Spleen (tissue), 11 donors: Measurements from ENCODE around the gene KRTAP5-11. TPM values are rescaled to one million over a fixed set of nuclear protein-coding genes. Genes with fewer than 3 reads are reported as not detected.
"Not testable (repeated sequence)": the region's sequence is repeated elsewhere in the genome, so short reads cannot be mapped to it uniquely, and the experiment has no call there.

Experiments
- DNase-seq: peaks from one replicate; pipeline ENCODE4 v3.0.0-alpha.2; 2020
- H3K27ac ChIP-seq, 8 donors: fragments of 200-600 bp; sonication (generic) in 7 of 8; 1 replicate in 4 of 8; 2 replicates in 4 of 8; pipeline versions ENCODE4 v1.5.0 to v1.8.0; 2016 to 2021; ENCODE audit warnings: inconsistent platforms in 4 of 8, mild to moderate bottlenecking in 4 of 8, moderate library complexity in 1 of 8
- H3K27me3 ChIP-seq, 7 donors: fragments of 200-600 bp; sonication (generic) in 6 of 7; replicated peaks in 1 of 7; 1 replicate in 4 of 7; 2 replicates in 3 of 7; pipeline versions ENCODE4 v1.5.0 to v1.8.0; 2016 to 2021; ENCODE audit warnings: inconsistent platforms in 3 of 7, mild to moderate bottlenecking in 1 of 7
- H3K36me3 ChIP-seq, 6 donors: fragments of 200-600 bp; sonication (generic) in 5 of 6; 1 replicate in 4 of 6; 2 replicates in 2 of 6; pipeline versions ENCODE4 v1.5.0 to v1.8.0; 2016 to 2021; ENCODE audit warnings: inconsistent platforms in 2 of 6
- H3K4me1 ChIP-seq, 6 donors: fragments of 200-600 bp; sonication (generic) in 5 of 6; 1 replicate in 3 of 6; 2 replicates in 3 of 6; pipeline versions ENCODE4 v1.5.0 to v1.8.0; 2016 to 2021; ENCODE audit warnings: inconsistent platforms in 3 of 6
- H3K4me3 ChIP-seq, 8 donors: fragments of 200-600 bp; sonication (generic) in 7 of 8; 1 replicate in 4 of 8; 2 replicates in 4 of 8; pipeline versions ENCODE4 v1.5.0 to v1.8.0; 2016 to 2021; ENCODE audit warnings: inconsistent platforms in 4 of 8, mild to moderate bottlenecking in 4 of 8, moderate library complexity in 2 of 8
- H3K9me3 ChIP-seq, 8 donors: fragments of 200-600 bp; sonication (generic) in 7 of 8; 1 replicate in 4 of 8; 2 replicates in 4 of 8; pipeline versions ENCODE4 v1.5.0 to v1.8.0; 2016 to 2021; ENCODE audit warnings: inconsistent platforms in 4 of 8
- CTCF ChIP-seq, 11 experiments: fragments of 200-600 bp in 7 of 11; fragments of 450-650 bp in 4 of 11; sonication (generic) in 4 of 11; IDR thresholded peaks in 8 of 11; conservative IDR thresholded peaks in 3 of 11; 1 replicate in 7 of 11; 2 replicates in 4 of 11; pipeline versions ENCODE4 v1.4.0 to v1.8.0; 2016 to 2021; ENCODE audit warnings: antibody characterized with exemption in 11 of 11, inconsistent platforms in 4 of 11, mild to moderate bottlenecking in 1 of 11
- POLR2A ChIP-seq, 3 donors: fragments of 450-650 bp; IDR thresholded peaks; one replicate each; pipeline ENCODE4 v1.5.1; 2017; ENCODE audit warnings: antibody characterized with exemption in 3 of 3, mild to moderate bottlenecking in 1 of 3
- POLR2AphosphoS5 ChIP-seq, 3 donors: sonication (generic); formaldehyde crosslinking; IDR thresholded peaks; one replicate each; pipeline ENCODE4 v1.5.1; 2017; ENCODE audit warnings: antibody characterized with exemption in 3 of 3
- WGBS, 5 donors: extraction: QIAGEN DNeasy Blood & Tissue Kit in 3 of 5; methylation state at CpG; one replicate each; pipeline versions ENCODE4 v1.1.5 to v1.1.7; 2013 to 2018; 5-methylcytosine and 5-hydroxymethylcytosine counted together
- intact Hi-C: fragments of 100-400 bp; cut with DNase I; formaldehyde crosslinking; loops from one replicate; pipeline ENCODE4 v1.15.0; 2023; ENCODE audit warnings: low total_unique reads
- polyA plus RNA-seq, 3 donors: library from polyadenylated mRNA; stranded (reverse); fragments of 200-250 nt; gene quantifications; one replicate each; pipeline ENCODE4 v1.2.1, GENCODE V29; 2013
- total RNA-seq, 7 donors: library from RNA; depleted of rRNA in 3 of 7; stranded (reverse); fragments of >200 nt in 3 of 7; fragmentation: NEBNext Ultra II Directional in 4 of 7; extraction: Animal tissue kit (Norgen Biotek cat#: 25700) in 4 of 7; gene quantifications; one replicate each; pipeline versions ENCODE4 v1.1.0 to v1.2.1, GENCODE V29; 2016 to 2021
- donor health status: healthy with polysubstance abuse.
- donor health status: DM: no; HTN: no; CAD: no; lungs with moderate emphysema.
- donor health status: DM: no; HTN: no; CAD: no.
- donor health status: Bipolar disorder and iron deficiency.
- donor health status: healthy.
- donor health status: DM: no; HTN: no; CAD: no.
- donor health status: DM: yes; HTN: yes; CAD: no.

Gene KRTAP5-11
- total and polyA plus RNA-seq, 10 donors, result not detected

- DNase-seq, result no peak
- peaks cover 0 to 3% (median 0%) of the 10 kb centered on the region in 7 donors for H3K27me3 ChIP-seq
- no peak overlapping the region for H3K4me3 ChIP-seq
- TF ChIP-seq POLR2A (IDR thresholded peaks at IDR 0.05) (no peak), POLR2AphosphoS5 (IDR thresholded peaks at IDR 0.05) (no peak), CTCF (IDR thresholded peaks at IDR 0.05 in 8 of 11, conservative IDR thresholded peaks at IDR 0.05 in 3 of 11) (no peak)
- H3K9me3 ChIP-seq, result no peaks in the 10 kb centered on the region
- H3K27ac ChIP-seq, result no peak overlapping the region
- WGBS, 5 donors, result 74 to 88% (median 83%) methylated on average over 4 of the region's 4 CpGs
- intact Hi-C loops, result no loop called here
- H3K4me1 ChIP-seq, result peaks cover 0 to 13% (median 8%) of the 10 kb centered on the region in 6 donors
- no peaks in the 10 kb centered on the region for H3K36me3 ChIP-seq
Observed at GRCh38 chr11:71575723-71576424, 6.8 kb downstream of the KRTAP5-11 start.

GRCh38 chr11:71574418-71574817 lies 8.3 kb downstream of the KRTAP5-11 start:
- WGBS, 5 donors, result 80 to 89% (median 84%) methylated on average over 5 of the region's 5 CpGs
- no peak for DNase-seq
- no peak overlapping the region for H3K27ac ChIP-seq
- intact Hi-C loops, result no loop called here
- no peaks in the 10 kb centered on the region for H3K9me3 ChIP-seq
- no peaks in the 10 kb centered on the region for H3K4me1 ChIP-seq
- TF ChIP-seq CTCF (IDR thresholded peaks at IDR 0.05 in 8 of 11, conservative IDR thresholded peaks at IDR 0.05 in 3 of 11) (no peak), POLR2AphosphoS5 (IDR thresholded peaks at IDR 0.05) (no peak), POLR2A (IDR thresholded peaks at IDR 0.05) (no peak)
- no peaks in the 10 kb centered on the region for H3K36me3 ChIP-seq
- H3K27me3 ChIP-seq, result no peaks in the 10 kb centered on the region
- H3K4me3 ChIP-seq, result no peak overlapping the region

- 74 to 87% (median 84%) methylated on average over 7 to 11 of the region's 11 CpGs for WGBS, 5 donors
- Histone ChIP-seq H3K4me1 (no peaks in the 10 kb centered on the region), H3K27me3 (no peaks in the 10 kb centered on the region), H3K4me3 (no peak overlapping the region), H3K36me3 (no peaks in the 10 kb centered on the region), H3K9me3 (no peaks in the 10 kb centered on the region), H3K27ac (no peak overlapping the region)
- no peak for TF ChIP-seq CTCF (IDR thresholded peaks at IDR 0.05 in 8 of 11, conservative IDR thresholded peaks at IDR 0.05 in 3 of 11)
- DNase-seq, result no peak
- intact Hi-C loops, result no loop called here
Observed at GRCh38 chr11:71572811-71573210, 9.9 kb downstream of the KRTAP5-11 start.

GRCh38 chr11:71571101-71571850 lies 11.4 kb downstream of the KRTAP5-11 start:
- H3K4me1 ChIP-seq, intact Hi-C loops, DNase-seq, H3K9me3 ChIP-seq, H3K4me3 ChIP-seq, H3K27me3 ChIP-seq, H3K27ac ChIP-seq, H3K36me3 ChIP-seq: not testable (repeated sequence)
- WGBS, 5 donors, result 79 to 89% (median 86%) methylated on average over 20 to 37 of the region's 39 CpGs
